HepG2 (cell line): ENCODE measurements around the gene SCP2. TPM values are rescaled to one million over a fixed set of nuclear protein-coding genes. Genes with fewer than 3 reads are reported as not detected.

Source experiments
- ATF4 ChIP-seq, 2 experiments: fragments of 450-650 bp in 1 of 2; sonication (generic) in 1 of 2; formaldehyde crosslinking; IDR thresholded peaks; 2 replicates each; pipeline versions ENCODE4 v1.5.0 to v1.8.0; 2020 to 2022; ENCODE audit warnings: mild to moderate bottlenecking in 1 of 2, missing genetic modification reagents in 1 of 2
- BATF2 ChIP-seq: sonication (generic); formaldehyde crosslinking; IDR thresholded peaks from 2 replicates; pipeline ENCODE4 v1.8.0; 2022; ENCODE audit warnings: mild to moderate bottlenecking, missing genetic modification reagents, moderate library complexity
- CERS6 ChIP-seq: sonication (generic); formaldehyde crosslinking; IDR thresholded peaks from 2 replicates; pipeline ENCODE4 v1.5.0; 2020; ENCODE audit warnings: missing genetic modification reagents
- HBP1 ChIP-seq: IDR thresholded peaks from 2 replicates; pipeline ENCODE4 v1.6.1; 2016; ENCODE audit warnings: low read depth, control low read depth
- IKZF1 ChIP-seq: fragments of 450-650 bp; IDR thresholded peaks from 2 replicates; pipeline ENCODE4 v1.7.1; 2016
- KAT8 ChIP-seq: IDR thresholded peaks from 2 replicates; pipeline ENCODE4 v1.6.1; 2016; ENCODE audit warnings: missing genetic modification reagents, missing compliant biosample characterization
- MEIS1 ChIP-seq: sonication (generic); formaldehyde crosslinking; IDR thresholded peaks from 2 replicates; pipeline ENCODE4 v1.9.0; 2021; ENCODE audit warnings: mild to moderate bottlenecking, missing genetic modification reagents, moderate library complexity, borderline replicate concordance
- MIER3 ChIP-seq: IDR thresholded peaks from 2 replicates; pipeline ENCODE4 v1.6.1; 2016; ENCODE audit warnings: missing compliant biosample characterization, borderline replicate concordance
- PHF21A ChIP-seq: sonication (generic); formaldehyde crosslinking; IDR thresholded peaks from 2 replicates; pipeline ENCODE4 v1.5.0; 2020; ENCODE audit warnings: mild to moderate bottlenecking, missing genetic modification reagents
- PLSCR1 ChIP-seq: sonication (generic); formaldehyde crosslinking; IDR thresholded peaks from 2 replicates; pipeline ENCODE4 v1.5.0; 2020; ENCODE audit warnings: missing genetic modification reagents, mild to moderate bottlenecking, borderline replicate concordance
- POLR2G ChIP-seq: fragments of 200-400 bp; formaldehyde crosslinking; IDR thresholded peaks from 2 replicates; pipeline ENCODE4 v1.6.1; 2018; ENCODE audit warnings: mild to moderate bottlenecking, low read depth, low read length, moderate library complexity
- RXRA ChIP-seq: sonication (generic); formaldehyde crosslinking; IDR thresholded peaks from 2 replicates; pipeline ENCODE4 v1.5.1; 2020; ENCODE audit warnings: missing genetic modification reagents
- TBL1XR1 ChIP-seq: fragments of 150-350 bp; IDR thresholded peaks from 2 replicates; pipeline ENCODE4 v1.6.1; 2014; ENCODE audit warnings: borderline replicate concordance, low read length; ENCODE audit not compliant: partially characterized antibody
- TGIF2 ChIP-seq: IDR thresholded peaks from 2 replicates; pipeline ENCODE4 v1.6.1; 2016; ENCODE audit warnings: control low read depth, missing compliant biosample characterization
- UBTF ChIP-seq: sonication (generic); formaldehyde crosslinking; IDR thresholded peaks from 2 replicates; pipeline ENCODE4 v1.4.0; 2020; ENCODE audit warnings: mild to moderate bottlenecking, missing genetic modification reagents
- ZFY ChIP-seq: sonication (generic); formaldehyde crosslinking; IDR thresholded peaks from 2 replicates; pipeline ENCODE4 v1.4.0; 2020; ENCODE audit warnings: missing genetic modification reagents
- ZNF232 ChIP-seq: sonication (generic); formaldehyde crosslinking; IDR thresholded peaks from 2 replicates; pipeline ENCODE4 v1.4.0; 2020; ENCODE audit warnings: missing genetic modification reagents, borderline replicate concordance
- ZNF329 ChIP-seq: sonication (generic); formaldehyde crosslinking; IDR thresholded peaks from 2 replicates; pipeline ENCODE4 v1.9.0; 2021; ENCODE audit warnings: low read depth, mild to moderate bottlenecking, missing genetic modification reagents
- ZNF510 ChIP-seq: sonication (generic); formaldehyde crosslinking; IDR thresholded peaks from 2 replicates; pipeline ENCODE4 v1.4.0; 2020; ENCODE audit warnings: low read depth, mild to moderate bottlenecking, missing genetic modification reagents
- ZNF564 ChIP-seq: sonication (generic); formaldehyde crosslinking; IDR thresholded peaks from 2 replicates; pipeline ENCODE4 v1.8.1; 2023; ENCODE audit warnings: mild to moderate bottlenecking, missing genetic modification reagents
- ZNF788 ChIP-seq: sonication (generic); formaldehyde crosslinking; IDR thresholded peaks from 2 replicates; pipeline ENCODE4 v1.5.0; 2020; ENCODE audit warnings: mild to moderate bottlenecking, missing genetic modification reagents, borderline replicate concordance
- ZNF891 ChIP-seq: sonication (generic); formaldehyde crosslinking; IDR thresholded peaks from 2 replicates; pipeline ENCODE4 v1.5.0; 2020; ENCODE audit warnings: mild to moderate bottlenecking, missing genetic modification reagents
- polyA plus RNA-seq, 8 experiments: library from polyadenylated mRNA; depleted of rRNA in 3 of 8; stranded (reverse) in 7 of 8; unstranded in 1 of 8; fragments of >200 nt; fragmentation: Illumina TruSeq in 4 of 8; extraction: Trizol in 4 of 8; gene quantifications; 2 replicates each; pipeline versions ENCODE4 v1.2.1 to v1.2.3, GENCODE V29; 2011 to 2016; ENCODE audit warnings: low read depth in 4 of 8, missing spikeins in 1 of 8, mixed read lengths in 1 of 8; ENCODE audit not compliant: insufficient read depth in 1 of 8
- total RNA-seq, 5 experiments: library from RNA; depleted of rRNA; stranded (reverse); fragments of >200 nt; fragmentation: Illumina TruSeq; extraction: Trizol; gene quantifications; 2 replicates each; pipeline ENCODE4 v1.2.3, GENCODE V29; 2016; ENCODE audit warnings: low read depth in 1 of 5

The SCP2 gene
- total and polyA plus RNA-seq, 2 of the 13 experiments (the other 11 are each of a cell fraction or from before 2014, with no cell fraction given): 59.0 to 133 TPM

GRCh38 chr1:53089478-53090226, 162.6 kb downstream of the SCP2 start (continued):
- TF ChIP-seq MEIS1 (peak; percentile 41; the same call in 1 of the 2 replicates), TGIF2 (CRISPR knock-in tag) (0 out of 2 replicates have a peak, but pooled peaks have one; percentile 30), ZNF329 (0 out of 2 replicates have a peak, but pooled peaks have one; percentile 46), ZNF564 (CRISPR knock-in tag) (no peak), POLR2G (peak; percentile 25; the same call in 1 of the 2 replicates), ZFY (CRISPR knock-in tag) (no peak), IKZF1 (no peak), RXRA (CRISPR knock-in tag) (peak; percentile 84; the same call in 1 of the 2 replicates), PHF21A (CRISPR knock-in tag) (peak; percentile 76), HBP1 (CRISPR knock-in tag) (0 out of 2 replicates have a peak, but pooled peaks have one; percentile 63), ZNF510 (no peak), KAT8 (CRISPR knock-in tag) (peak; percentile 65; the same call in 1 of the 2 replicates), ZNF788 (CRISPR knock-in tag) (peak; percentile 66; the same call in 1 of the 2 replicates), ATF4 (CRISPR knock-in tag; IDR thresholded peaks at IDR 0.05) (peak in 1 of 2 experiments; percentile 84; a peak in 2 of 4 replicates), ZNF891 (no peak), TBL1XR1 (no peak), MIER3 (CRISPR knock-in tag) (peak; percentile 79; the same call in 1 of the 2 replicates), ZNF232 (CRISPR knock-in tag) (no peak), CERS6 (CRISPR knock-in tag) (no peak), BATF2 (CRISPR knock-in tag) (no peak), UBTF (CRISPR knock-in tag) (no peak), PLSCR1 (CRISPR knock-in tag) (no peak)
